Lower lobe of right lung (tissue), 2 donors: Measurements from ENCODE around the gene EEFSEC. TPM values are rescaled to one million over a fixed set of nuclear protein-coding genes. Genes with fewer than 3 reads are reported as not detected.

Experiments
- ATAC-seq, 2 donors: fragments of 200-7000 bp; cut with Tn5 transposase; one replicate each; pipeline ENCODE4 v1.9.1; 2020 to 2022; ENCODE audit warnings: mild to moderate bottlenecking in 2 of 2, moderate library complexity in 2 of 2
- DNase-seq: peaks from one replicate; pipeline ENCODE4 v3.0.0-alpha.2; 2020
- H3K27ac ChIP-seq: fragments of 200-600 bp; one replicate; pipeline ENCODE4 v1.8.0; 2022
- H3K27me3 ChIP-seq: fragments of 200-600 bp; one replicate; pipeline ENCODE4 v1.8.0; 2022; ENCODE audit warnings: low read depth
- H3K36me3 ChIP-seq: fragments of 200-600 bp; one replicate; pipeline ENCODE4 v1.8.0; 2022; ENCODE audit warnings: mild to moderate bottlenecking
- H3K4me1 ChIP-seq: fragments of 200-600 bp; one replicate; pipeline ENCODE4 v1.8.0; 2022
- H3K4me3 ChIP-seq: fragments of 200-600 bp; one replicate; pipeline ENCODE4 v1.8.0; 2022; ENCODE audit warnings: mild to moderate bottlenecking
- H3K9me3 ChIP-seq: fragments of 200-600 bp; one replicate; pipeline ENCODE4 v1.8.0; 2022
- intact Hi-C: fragments of 100-400 bp; cut with DNase I; formaldehyde crosslinking; loops from one replicate; pipeline ENCODE4 v1.11.0; 2022
- total RNA-seq: library from RNA; stranded (reverse); fragmentation: NEBNext Ultra II Directional; extraction: Animal tissue kit (Norgen Biotek cat#: 25700); gene quantifications from one replicate; pipeline ENCODE4 v1.2.1, GENCODE V29; 2021
- TF ChIP-seq, protein P1 (sequence below): fragments of 200-600 bp; IDR thresholded peaks from one replicate; pipeline ENCODE4 v1.8.0; 2022; ENCODE audit warnings: antibody characterized with exemption, mild to moderate bottlenecking
- donor health status: DM: no; HTN: yes; CAD: no; lungs with severe emphysema.

Gene EEFSEC
- total RNA-seq, 1 donor from 2014 or later = 15.6 TPM

- ATAC-seq = no peak
- Histone ChIP-seq H3K27me3 (peaks cover 29% of the 10 kb centered on the region), H3K4me3 (no peak overlapping the region), H3K9me3 (no peaks in the 10 kb centered on the region), H3K27ac (no peak overlapping the region), H3K4me1 (peaks cover 10% of the 10 kb centered on the region), H3K36me3 (no peaks in the 10 kb centered on the region)
- no peak for DNase-seq
- intact Hi-C loops = no loop called here
- TF ChIP-seq, protein P1, sequence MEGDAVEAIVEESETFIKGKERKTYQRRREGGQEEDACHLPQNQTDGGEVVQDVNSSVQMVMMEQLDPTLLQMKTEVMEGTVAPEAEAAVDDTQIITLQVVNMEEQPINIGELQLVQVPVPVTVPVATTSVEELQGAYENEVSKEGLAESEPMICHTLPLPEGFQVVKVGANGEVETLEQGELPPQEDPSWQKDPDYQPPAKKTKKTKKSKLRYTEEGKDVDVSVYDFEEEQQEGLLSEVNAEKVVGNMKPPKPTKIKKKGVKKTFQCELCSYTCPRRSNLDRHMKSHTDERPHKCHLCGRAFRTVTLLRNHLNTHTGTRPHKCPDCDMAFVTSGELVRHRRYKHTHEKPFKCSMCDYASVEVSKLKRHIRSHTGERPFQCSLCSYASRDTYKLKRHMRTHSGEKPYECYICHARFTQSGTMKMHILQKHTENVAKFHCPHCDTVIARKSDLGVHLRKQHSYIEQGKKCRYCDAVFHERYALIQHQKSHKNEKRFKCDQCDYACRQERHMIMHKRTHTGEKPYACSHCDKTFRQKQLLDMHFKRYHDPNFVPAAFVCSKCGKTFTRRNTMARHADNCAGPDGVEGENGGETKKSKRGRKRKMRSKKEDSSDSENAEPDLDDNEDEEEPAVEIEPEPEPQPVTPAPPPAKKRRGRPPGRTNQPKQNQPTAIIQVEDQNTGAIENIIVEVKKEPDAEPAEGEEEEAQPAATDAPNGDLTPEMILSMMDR = no peak
These were observed 282.9 kb downstream of the EEFSEC start for GRCh38 chr3:128436214-128436613.

- Histone ChIP-seq H3K4me3 (no peak overlapping the region), H3K9me3 (no peaks in the 10 kb centered on the region), H3K27ac (no peak overlapping the region), H3K27me3 (peaks cover 8% of the 10 kb centered on the region), H3K36me3 (no peaks in the 10 kb centered on the region), H3K4me1 (no peaks in the 10 kb centered on the region)
- peak in 1 of 2 donors; percentile 24 for ATAC-seq
- no peak for DNase-seq
- intact Hi-C loops = no loop called here
- TF ChIP-seq, protein P1 = peak; percentile 23
These were observed 285.3 kb downstream of the EEFSEC start for GRCh38 chr3:128438488-128439072.

- DNase-seq = no peak
- Histone ChIP-seq H3K4me1 (no peaks in the 10 kb centered on the region), H3K36me3 (no peaks in the 10 kb centered on the region), H3K9me3 (no peaks in the 10 kb centered on the region), H3K4me3 (no peak overlapping the region), H3K27me3 (peaks cover 4% of the 10 kb centered on the region), H3K27ac (no peak overlapping the region)
- TF ChIP-seq, protein P1 = no peak
- intact Hi-C loops = no loop called here
- ATAC-seq = no peak
These were observed 285.9 kb downstream of the EEFSEC start for GRCh38 chr3:128439226-128439625.

- TF ChIP-seq, protein P1 = no peak
- ATAC-seq = no peak
- H3K27me3 ChIP-seq = no peaks in the 10 kb centered on the region
These were observed 288.8 kb downstream of the EEFSEC start for GRCh38 chr3:128442070-128442469.

GRCh38 chr3:128442949-128443348, 289.7 kb downstream of the EEFSEC start:
- TF ChIP-seq, protein P1 = no peak
- ATAC-seq = no peak
- intact Hi-C loops = no loop called here
- H3K27me3 ChIP-seq = no peaks in the 10 kb centered on the region
- no peak overlapping the region for H3K27ac ChIP-seq
- DNase-seq = no peak
- no peaks in the 10 kb centered on the region for H3K9me3 ChIP-seq
- no peaks in the 10 kb centered on the region for H3K4me1 ChIP-seq
- H3K4me3 ChIP-seq = no peak overlapping the region
- no peaks in the 10 kb centered on the region for H3K36me3 ChIP-seq

More at GRCh38 chr3:128442070-128442469, 288.8 kb downstream of the EEFSEC start:
- no peak overlapping the region for H3K27ac ChIP-seq
- H3K4me3 ChIP-seq = no peak overlapping the region
- H3K4me1 ChIP-seq = no peaks in the 10 kb centered on the region
- DNase-seq = no peak
- no peaks in the 10 kb centered on the region for H3K9me3 ChIP-seq
- intact Hi-C loops = no loop called here
- no peaks in the 10 kb centered on the region for H3K36me3 ChIP-seq
